ENCODE data around the gene TNFSF10. TPM values are rescaled to one million over a fixed set of nuclear protein-coding genes. Genes with fewer than 3 reads are reported as not detected.

The TNFSF10 gene
- total and polyA plus RNA-seq, 9 of the 15 experiments (the other 6 are each of a cell fraction or from before 2014, with no cell fraction given): 0.07 to 1.3 (median 0.27) TPM; not detected in 1

DNA sequence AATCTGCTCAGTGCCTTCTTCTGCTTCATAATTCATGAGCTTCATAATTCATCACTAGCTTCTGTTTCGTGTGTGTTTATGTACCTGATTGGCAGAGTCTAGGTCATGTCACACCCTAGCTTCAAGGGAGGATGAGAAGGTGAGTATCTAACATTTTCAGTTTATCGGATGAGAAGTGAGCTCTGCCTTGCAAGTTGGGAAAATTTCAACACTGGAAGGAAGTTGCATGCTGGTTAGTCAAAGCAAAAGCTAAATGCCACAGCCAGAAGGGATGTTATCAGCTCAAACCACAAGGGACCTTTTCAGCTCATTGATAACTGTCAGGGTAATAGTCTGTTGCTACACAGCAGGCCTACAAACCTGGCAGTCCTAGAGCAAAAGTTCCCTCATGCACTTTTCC, 7.3 kb upstream of the TNFSF10 start (continued):
- TF ChIP-seq ZBTB17 (CRISPR knock-in tag; IDR thresholded peaks at IDR 0.05): no peak
- 0 out of 2 replicates have a peak, but pooled peaks have one; percentile 22 for TF ChIP-seq CEBPG (CRISPR knock-in tag; IDR thresholded peaks at IDR 0.05)
- TF ChIP-seq CEBPG (tag; conservative IDR thresholded peaks at IDR 0.05 in 1 of 2, IDR thresholded peaks at IDR 0.05 in 1 of 2): peak; percentile 72 to 80
- no peak for TF ChIP-seq PYGO2 (tag; IDR thresholded peaks at IDR 0.05)
- no peak for TF ChIP-seq SP2 (IDR thresholded peaks at IDR 0.05; ENCODE audit: extremely low read depth, low read depth, low read length, poor library complexity, severe bottlenecking)
- no peak for TF ChIP-seq ZNF57 (CRISPR knock-in tag; IDR thresholded peaks at IDR 0.05)
- no peak for TF ChIP-seq ZNF124 (CRISPR knock-in tag; IDR thresholded peaks at IDR 0.05)
- TF ChIP-seq, protein P1, sequence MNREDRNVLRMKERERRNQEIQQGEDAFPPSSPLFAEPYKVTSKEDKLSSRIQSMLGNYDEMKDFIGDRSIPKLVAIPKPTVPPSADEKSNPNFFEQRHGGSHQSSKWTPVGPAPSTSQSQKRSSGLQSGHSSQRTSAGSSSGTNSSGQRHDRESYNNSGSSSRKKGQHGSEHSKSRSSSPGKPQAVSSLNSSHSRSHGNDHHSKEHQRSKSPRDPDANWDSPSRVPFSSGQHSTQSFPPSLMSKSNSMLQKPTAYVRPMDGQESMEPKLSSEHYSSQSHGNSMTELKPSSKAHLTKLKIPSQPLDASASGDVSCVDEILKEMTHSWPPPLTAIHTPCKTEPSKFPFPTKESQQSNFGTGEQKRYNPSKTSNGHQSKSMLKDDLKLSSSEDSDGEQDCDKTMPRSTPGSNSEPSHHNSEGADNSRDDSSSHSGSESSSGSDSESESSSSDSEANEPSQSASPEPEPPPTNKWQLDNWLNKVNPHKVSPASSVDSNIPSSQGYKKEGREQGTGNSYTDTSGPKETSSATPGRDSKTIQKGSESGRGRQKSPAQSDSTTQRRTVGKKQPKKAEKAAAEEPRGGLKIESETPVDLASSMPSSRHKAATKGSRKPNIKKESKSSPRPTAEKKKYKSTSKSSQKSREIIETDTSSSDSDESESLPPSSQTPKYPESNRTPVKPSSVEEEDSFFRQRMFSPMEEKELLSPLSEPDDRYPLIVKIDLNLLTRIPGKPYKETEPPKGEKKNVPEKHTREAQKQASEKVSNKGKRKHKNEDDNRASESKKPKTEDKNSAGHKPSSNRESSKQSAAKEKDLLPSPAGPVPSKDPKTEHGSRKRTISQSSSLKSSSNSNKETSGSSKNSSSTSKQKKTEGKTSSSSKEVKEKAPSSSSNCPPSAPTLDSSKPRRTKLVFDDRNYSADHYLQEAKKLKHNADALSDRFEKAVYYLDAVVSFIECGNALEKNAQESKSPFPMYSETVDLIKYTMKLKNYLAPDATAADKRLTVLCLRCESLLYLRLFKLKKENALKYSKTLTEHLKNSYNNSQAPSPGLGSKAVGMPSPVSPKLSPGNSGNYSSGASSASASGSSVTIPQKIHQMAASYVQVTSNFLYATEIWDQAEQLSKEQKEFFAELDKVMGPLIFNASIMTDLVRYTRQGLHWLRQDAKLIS (CRISPR knock-in tag; IDR thresholded peaks at IDR 0.05): no peak
- peak; percentile 39; the same call in 1 of the 2 replicates for TF ChIP-seq FOSL1 (tag; conservative IDR thresholded peaks at IDR 0.05)
- TF ChIP-seq TGIF2 (CRISPR knock-in tag; IDR thresholded peaks at IDR 0.05): no peak
- TF ChIP-seq NFRKB (IDR thresholded peaks at IDR 0.05; ENCODE audit: low read depth): no peak
- TF ChIP-seq, protein P2, sequence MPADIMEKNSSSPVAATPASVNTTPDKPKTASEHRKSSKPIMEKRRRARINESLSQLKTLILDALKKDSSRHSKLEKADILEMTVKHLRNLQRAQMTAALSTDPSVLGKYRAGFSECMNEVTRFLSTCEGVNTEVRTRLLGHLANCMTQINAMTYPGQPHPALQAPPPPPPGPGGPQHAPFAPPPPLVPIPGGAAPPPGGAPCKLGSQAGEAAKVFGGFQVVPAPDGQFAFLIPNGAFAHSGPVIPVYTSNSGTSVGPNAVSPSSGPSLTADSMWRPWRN (IDR thresholded peaks at IDR 0.05; ENCODE audit: low read depth): 0 out of 2 replicates have a peak, but pooled peaks have one; percentile 36
- TF ChIP-seq, protein P3, sequence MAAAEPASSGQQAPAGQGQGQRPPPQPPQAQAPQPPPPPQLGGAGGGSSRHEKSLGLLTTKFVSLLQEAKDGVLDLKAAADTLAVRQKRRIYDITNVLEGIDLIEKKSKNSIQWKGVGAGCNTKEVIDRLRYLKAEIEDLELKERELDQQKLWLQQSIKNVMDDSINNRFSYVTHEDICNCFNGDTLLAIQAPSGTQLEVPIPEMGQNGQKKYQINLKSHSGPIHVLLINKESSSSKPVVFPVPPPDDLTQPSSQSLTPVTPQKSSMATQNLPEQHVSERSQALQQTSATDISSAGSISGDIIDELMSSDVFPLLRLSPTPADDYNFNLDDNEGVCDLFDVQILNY (CRISPR knock-in tag; IDR thresholded peaks at IDR 0.05): no peak
- TF ChIP-seq JUNB (CRISPR knock-in tag; conservative IDR thresholded peaks at IDR 0.05): no peak
- TF ChIP-seq, protein P4, sequence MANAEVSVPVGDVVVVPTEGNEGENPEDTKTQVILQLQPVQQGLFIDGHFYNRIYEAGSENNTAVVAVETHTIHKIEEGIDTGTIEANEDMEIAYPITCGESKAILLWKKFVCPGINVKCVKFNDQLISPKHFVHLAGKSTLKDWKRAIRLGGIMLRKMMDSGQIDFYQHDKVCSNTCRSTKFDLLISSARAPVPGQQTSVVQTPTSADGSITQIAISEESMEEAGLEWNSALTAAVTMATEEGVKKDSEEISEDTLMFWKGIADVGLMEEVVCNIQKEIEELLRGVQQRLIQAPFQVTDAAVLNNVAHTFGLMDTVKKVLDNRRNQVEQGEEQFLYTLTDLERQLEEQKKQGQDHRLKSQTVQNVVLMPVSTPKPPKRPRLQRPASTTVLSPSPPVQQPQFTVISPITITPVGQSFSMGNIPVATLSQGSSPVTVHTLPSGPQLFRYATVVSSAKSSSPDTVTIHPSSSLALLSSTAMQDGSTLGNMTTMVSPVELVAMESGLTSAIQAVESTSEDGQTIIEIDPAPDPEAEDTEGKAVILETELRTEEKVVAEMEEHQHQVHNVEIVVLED (CRISPR knock-in tag; IDR thresholded peaks at IDR 0.05): no peak
- no peak for TF ChIP-seq EWSR1 (IDR thresholded peaks at IDR 0.05; ENCODE audit: borderline replicate concordance, low read depth, partially characterized antibody)
- TF ChIP-seq TEAD2 (tag; IDR thresholded peaks at IDR 0.05): no peak
- no peak for TF ChIP-seq SMAD1 (IDR thresholded peaks at IDR 0.05; ENCODE audit: low read depth, low read length, partially characterized antibody)
- TF ChIP-seq POLR3A (IDR thresholded peaks at IDR 0.05; ENCODE audit: borderline replicate concordance, extremely low read depth, insufficient read depth, insufficient read length): no peak
- TF ChIP-seq, protein P5, sequence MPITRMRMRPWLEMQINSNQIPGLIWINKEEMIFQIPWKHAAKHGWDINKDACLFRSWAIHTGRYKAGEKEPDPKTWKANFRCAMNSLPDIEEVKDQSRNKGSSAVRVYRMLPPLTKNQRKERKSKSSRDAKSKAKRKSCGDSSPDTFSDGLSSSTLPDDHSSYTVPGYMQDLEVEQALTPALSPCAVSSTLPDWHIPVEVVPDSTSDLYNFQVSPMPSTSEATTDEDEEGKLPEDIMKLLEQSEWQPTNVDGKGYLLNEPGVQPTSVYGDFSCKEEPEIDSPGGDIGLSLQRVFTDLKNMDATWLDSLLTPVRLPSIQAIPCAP (CRISPR knock-in tag; IDR thresholded peaks at IDR 0.05; ENCODE audit: borderline replicate concordance): no peak
- no peak for TF ChIP-seq ZNF668 (CRISPR knock-in tag; IDR thresholded peaks at IDR 0.05)

Measured in K562 (cell line).